WTC11 (cell line): Measurements from ENCODE around the gene TMEM121B. TPM values are rescaled to one million over a fixed set of nuclear protein-coding genes. Genes with fewer than 3 reads are reported as not detected.

Source experiments
- JUN ChIP-seq: sonication (generic); formaldehyde crosslinking; IDR thresholded peaks from 2 replicates; pipeline ENCODE4 v1.8.0; 2023; ENCODE audit warnings: mild to moderate bottlenecking, missing genetic modification reagents
- total RNA-seq: library from RNA; stranded (reverse); gene quantifications from 3 replicates; pipeline ENCODE4 v1.2.3, GENCODE V29; 2021
- TF ChIP-seq, protein P1 (sequence below): sonication (generic); formaldehyde crosslinking; IDR thresholded peaks from 2 replicates; pipeline ENCODE4 v1.8.1; 2022; ENCODE audit warnings: low read depth, mild to moderate bottlenecking, moderate library complexity, missing genetic modification reagents, borderline replicate concordance

The TMEM121B gene
- total RNA-seq, 1 experiment from 2014 or later: 7.5 TPM

DNA sequence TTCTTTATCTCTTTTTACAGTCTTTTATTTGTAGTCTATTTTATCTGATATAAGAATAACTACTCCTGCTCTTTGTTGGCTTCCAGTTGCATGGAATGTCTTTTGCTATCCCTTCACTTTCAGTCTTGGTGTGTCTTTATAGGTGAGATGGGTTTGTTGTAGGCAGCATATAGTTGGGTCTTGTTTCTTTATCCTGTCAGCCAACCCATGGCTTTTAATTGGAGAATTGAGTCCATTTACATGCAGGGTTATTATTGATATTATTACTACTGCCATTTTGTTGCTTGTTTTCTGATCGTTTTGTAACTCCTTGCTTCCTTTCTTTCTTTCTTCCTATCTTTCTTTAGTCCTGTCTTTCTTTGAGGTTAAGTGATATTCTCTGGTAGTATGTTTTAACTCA lies 48.3 kb downstream of the TMEM121B start (continued):
- TF ChIP-seq, protein P1, sequence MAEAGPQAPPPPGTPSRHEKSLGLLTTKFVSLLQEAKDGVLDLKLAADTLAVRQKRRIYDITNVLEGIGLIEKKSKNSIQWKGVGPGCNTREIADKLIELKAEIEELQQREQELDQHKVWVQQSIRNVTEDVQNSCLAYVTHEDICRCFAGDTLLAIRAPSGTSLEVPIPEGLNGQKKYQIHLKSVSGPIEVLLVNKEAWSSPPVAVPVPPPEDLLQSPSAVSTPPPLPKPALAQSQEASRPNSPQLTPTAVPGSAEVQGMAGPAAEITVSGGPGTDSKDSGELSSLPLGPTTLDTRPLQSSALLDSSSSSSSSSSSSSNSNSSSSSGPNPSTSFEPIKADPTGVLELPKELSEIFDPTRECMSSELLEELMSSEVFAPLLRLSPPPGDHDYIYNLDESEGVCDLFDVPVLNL (CRISPR knock-in tag): no peak
- no peak for TF ChIP-seq JUN (CRISPR knock-in tag)

Other genes starting within 250 kb of the TMEM121B start
- 0.09 to 0.16 TPM in 2 of 3 replicates, not detected in the other for gene GAB4, start 113.1 kb downstream of the TMEM121B start, total RNA-seq
- gene IL17RA, start 36.4 kb downstream of the TMEM121B start, total RNA-seq: 7.9 to 8.7 TPM (median 8.2 TPM) in 3 replicates
- gene HDHD5, start 37.9 kb upstream of the TMEM121B start, total RNA-seq: 84.0 to 114 TPM (median 110 TPM) in 3 replicates
- 20.0 to 22.3 TPM (median 21.6 TPM) in 3 replicates for gene ADA2, start 98.1 kb upstream of the TMEM121B start, total RNA-seq
- gene CECR2, start 248.1 kb upstream of the TMEM121B start, total RNA-seq: 110 to 111 TPM (median 110 TPM) in 3 replicates